GM19397 (cell line): ENCODE measurements around the gene BEX3.

Source experiments
- ATAC-seq: cut with Tn5 transposase; IDR thresholded peaks from one replicate; pipeline ENCODE4 v1.9.1; 2021; ENCODE audit warnings: mild to moderate bottlenecking, moderate library complexity; ENCODE audit not compliant: unreplicated experiment

Gene BEX3

GRCh38 chrX:103417933-103418332, 41.6 kb downstream of the BEX3 start:
- ATAC-seq: no peak

- no peak for ATAC-seq
Measured at GRCh38 chrX:103418811-103419340, 42.5 kb downstream of the BEX3 start.

- ATAC-seq: no peak
Measured at GRCh38 chrX:103423955-103424638, 47.8 kb downstream of the BEX3 start.
